Measurements from ENCODE around the gene SMIM35.
A peak's percentile ranks its signal among the peaks of the same experiment; 100 is the strongest.

Gene SMIM35

DNA sequence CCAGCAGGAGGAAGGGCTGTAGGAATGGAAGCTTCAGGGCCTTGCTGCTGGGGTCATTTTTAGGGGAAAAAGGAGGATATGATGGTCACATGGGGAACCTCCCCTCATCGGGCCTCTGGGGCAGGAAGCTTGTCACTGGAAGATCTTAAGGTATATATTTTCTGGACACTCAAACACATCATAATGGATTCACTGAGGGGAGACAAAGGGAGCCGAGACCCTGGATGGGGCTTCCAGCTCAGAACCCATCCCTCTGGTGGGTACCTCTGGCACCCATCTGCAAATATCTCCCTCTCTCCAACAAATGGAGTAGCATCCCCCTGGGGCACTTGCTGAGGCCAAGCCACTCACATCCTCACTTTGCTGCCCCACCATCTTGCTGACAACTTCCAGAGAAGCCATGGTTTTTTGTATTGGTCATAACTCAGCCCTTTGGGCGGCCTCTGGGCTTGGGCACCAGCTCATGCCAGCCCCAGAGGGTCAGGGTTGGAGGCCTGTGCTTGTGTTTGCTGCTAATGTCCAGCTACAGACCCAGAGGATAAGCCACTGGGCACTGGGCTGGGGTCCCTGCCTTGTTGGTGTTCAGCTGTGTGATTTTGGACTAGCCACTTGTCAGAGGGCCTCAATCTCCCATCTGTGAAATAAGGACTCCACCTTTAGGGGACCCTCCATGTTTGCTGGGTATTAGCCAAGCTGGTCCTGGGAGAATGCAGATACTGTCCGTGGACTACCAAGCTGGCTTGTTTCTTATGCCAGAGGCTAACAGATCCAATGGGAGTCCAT is 86.5 kb downstream of the SMIM35 start:
- DNase-seq, result no peak

DNA sequence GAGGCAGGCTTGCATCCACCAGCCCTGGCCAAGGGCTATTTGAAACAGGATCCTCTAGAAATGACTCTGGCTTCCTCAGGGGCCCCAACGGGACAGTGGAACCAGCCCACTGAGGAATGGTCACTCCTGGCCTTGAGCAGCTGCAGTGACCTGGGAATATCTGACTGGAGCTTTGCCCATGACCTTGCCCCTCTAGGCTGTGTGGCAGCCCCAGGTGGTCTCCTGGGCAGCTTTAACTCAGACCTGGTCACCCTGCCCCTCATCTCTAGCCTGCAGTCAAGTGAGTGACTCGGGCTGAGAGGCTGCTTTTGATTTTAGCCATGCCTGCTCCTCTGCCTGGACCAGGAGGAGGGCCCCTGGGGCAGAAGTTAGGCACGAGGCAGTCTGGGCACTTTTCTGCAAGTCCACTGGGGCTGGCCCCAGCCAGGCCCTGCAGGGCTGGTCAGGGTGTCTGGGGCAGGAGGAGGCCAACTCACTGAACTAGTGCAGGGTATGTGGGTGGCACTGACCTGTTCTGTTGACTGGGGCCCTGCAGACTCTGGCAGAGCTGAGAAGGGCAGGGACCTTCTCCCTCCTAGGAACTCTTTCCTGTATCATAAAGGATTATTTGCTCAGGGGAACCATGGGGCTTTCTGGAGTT is 87.3 kb downstream of the SMIM35 start:
- no peak for DNase-seq

GRCh38 chr11:117998664-117999353 is 88.0 kb downstream of the SMIM35 start:
- DNase-seq, result no peak

GRCh38 chr11:117997823-117998579 is 88.8 kb downstream of the SMIM35 start:
- no peak for DNase-seq

- DNase-seq, result no peak
These were observed 89.4 kb downstream of the SMIM35 start for GRCh38 chr11:117997406-117997805.

- DNase-seq, result no peak
These were observed 90.7 kb downstream of the SMIM35 start for GRCh38 chr11:117996058-117996457.

- DNase-seq, result no peak
These were observed 91.3 kb downstream of the SMIM35 start for GRCh38 chr11:117995472-117995871.

DNA sequence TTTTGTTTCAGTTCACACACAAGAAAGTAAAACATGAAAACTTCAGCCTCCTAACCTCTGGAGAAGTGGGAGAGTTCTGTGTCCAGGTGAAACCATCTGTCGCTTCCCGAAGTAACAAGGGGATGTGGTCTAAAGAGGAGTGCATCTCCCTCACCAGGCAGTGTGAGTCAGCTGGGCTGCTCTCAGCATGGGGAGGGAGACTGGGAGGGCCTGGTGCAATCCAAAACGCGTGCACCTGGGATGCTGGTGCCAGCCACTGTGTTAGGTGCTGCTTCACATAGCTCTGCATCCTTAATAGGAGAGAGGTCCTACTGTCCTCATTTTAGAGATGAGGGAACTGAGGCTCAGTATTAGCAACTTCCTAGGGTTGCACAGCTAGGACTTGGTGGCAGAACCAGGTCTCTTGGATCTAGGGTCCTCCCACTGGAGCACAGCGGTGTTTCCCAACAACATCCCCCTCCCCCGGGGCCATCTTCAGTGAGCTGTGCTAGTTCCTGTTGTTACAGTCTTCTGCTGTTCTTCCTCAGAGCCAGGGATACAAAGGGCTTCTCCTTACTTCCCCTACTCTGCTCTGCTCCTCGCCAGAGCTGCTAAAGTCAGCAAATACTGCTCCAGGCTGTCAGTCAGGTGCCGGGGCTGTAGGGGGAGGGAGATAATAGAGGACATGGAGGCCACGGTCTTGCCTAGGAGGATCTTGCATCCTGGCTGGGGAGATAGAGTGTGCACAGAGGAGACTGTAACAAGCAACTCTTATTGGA is 92.6 kb downstream of the SMIM35 start:
- DNase-seq, result no peak

- no peak for DNase-seq
These were observed 94.1 kb downstream of the SMIM35 start for GRCh38 chr11:117992620-117993019.

DNA sequence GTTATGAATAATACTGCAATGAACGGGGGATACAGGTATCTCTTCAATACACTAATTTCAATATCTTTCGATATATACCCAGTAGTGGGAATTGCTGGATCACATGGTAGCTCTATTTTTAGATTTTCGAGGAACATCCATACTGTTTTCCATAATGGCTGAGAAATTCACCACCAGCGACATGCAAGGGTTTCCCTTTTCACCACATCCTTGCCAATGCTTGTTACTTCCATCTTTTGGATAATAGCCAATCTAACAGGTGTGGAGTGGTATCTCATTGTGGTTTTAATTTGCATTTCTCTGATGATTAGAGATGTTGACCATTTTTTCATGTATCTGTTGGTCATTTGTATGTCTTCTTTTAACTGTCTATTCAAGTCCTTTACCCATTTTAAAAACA is 94.6 kb downstream of the SMIM35 start:
- DNase-seq, result no peak

- no peak for DNase-seq
These were observed 97.2 kb downstream of the SMIM35 start for GRCh38 chr11:117989351-117990102.

DNA sequence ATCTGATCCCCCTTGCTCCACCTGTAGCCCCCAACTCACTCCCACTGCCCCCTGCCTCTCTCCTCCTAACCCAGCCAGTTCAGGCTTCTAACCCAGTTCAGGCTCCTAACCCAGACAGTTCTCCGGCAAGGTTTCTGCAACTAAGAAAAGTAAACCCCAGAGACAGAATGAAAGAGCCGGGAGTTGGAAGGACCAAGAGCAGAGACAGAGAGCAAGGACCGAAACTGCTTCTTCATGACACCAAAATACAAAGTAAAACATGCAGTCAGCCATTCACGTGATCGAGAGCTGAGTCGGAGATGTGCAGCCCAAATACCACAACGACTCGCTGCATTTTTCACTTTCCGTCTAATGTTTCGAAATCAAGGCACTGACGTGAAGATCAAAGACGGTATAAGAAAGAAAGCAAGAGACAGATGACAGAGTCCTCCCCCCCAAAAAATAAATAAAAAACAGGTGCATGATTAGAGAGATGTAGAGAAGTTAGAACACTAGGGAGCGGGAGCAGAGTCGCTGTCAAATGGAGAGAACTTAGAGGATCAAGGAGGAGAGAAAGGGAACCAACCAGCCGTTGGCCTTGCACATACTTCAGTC is 99.7 kb downstream of the SMIM35 start:
- DNase-seq, result peak; percentile 80

DNA sequence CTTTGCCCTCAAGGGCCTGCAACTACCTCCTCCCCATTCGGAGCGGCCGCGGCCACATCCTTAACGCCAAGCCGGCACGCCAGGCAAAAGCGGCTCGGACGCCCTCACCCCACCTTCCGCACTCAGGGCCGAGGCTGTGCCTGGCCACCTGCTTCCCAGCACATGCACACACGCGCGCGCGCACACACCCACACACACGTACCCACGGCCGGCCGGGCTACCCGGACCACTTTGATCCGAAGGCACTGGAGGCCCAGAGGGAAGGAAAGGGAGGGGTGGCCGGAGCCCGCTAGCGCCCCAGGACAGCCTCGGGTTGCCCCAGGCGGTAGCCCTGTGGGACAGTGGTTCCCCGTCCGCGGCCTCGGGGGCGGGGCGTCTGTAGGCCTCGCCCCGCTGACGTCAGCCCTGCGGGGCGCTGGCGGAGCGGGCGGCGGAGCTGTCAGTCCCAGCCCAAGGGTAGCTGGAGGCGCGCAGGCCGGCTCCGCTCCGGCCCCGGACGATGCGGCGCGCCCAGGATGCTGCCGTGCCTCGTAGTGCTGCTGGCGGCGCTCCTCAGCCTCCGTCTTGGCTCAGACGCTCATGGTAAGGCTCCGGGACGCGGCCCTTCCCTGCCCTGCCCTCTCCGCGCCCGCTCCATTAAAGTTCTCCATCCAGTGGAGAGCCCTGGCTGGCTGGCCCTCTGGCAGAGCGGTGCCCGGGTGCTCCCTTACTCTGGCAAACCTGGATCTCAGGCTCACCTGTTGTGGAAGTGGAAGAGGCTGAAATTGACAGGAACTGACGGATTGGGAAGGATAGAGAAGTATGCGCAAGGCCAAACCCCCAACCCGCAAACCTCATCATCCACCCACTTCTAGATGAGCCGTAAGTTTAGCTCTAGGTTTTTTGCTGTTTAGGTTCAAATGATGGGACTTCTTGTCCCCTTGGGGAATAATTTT is 100.5 kb downstream of the SMIM35 start, which contains the start of gene IL10RA:
IL10RA (plus strand) TSS at position 442 of the 935 bp plus-strand sequence; CDS start at position 516, 74 bp downstream.
- DNase-seq, result peak; percentile 87

- DNase-seq, result no peak
These were observed 102.3 kb downstream of the SMIM35 start for GRCh38 chr11:117984476-117984875.

GRCh38 chr11:117983163-117983475 is 103.6 kb downstream of the SMIM35 start:
- DNase-seq, result no peak

DNA sequence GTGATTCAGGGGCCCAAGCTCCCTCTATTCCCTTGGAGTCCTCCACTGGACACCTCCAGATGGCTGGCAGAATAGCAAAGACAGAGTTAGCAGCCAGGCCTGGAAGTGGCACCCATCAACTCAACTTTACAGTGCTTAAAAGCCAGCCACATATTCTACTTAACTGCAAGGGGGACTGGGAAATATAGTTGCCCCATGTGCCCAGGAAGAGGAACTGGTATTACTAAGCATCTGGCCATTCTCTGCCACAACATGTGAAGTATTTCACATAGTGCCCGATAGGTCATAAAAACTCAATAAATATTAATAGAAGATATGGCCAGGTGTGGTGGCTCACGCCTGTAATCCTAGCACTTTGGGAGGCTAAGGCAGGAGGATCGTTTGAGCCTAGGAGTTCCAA is 106.0 kb downstream of the SMIM35 start:
- no peak for DNase-seq

- DNase-seq, result no peak
These were observed 106.5 kb downstream of the SMIM35 start for GRCh38 chr11:117980280-117980679.

DNA sequence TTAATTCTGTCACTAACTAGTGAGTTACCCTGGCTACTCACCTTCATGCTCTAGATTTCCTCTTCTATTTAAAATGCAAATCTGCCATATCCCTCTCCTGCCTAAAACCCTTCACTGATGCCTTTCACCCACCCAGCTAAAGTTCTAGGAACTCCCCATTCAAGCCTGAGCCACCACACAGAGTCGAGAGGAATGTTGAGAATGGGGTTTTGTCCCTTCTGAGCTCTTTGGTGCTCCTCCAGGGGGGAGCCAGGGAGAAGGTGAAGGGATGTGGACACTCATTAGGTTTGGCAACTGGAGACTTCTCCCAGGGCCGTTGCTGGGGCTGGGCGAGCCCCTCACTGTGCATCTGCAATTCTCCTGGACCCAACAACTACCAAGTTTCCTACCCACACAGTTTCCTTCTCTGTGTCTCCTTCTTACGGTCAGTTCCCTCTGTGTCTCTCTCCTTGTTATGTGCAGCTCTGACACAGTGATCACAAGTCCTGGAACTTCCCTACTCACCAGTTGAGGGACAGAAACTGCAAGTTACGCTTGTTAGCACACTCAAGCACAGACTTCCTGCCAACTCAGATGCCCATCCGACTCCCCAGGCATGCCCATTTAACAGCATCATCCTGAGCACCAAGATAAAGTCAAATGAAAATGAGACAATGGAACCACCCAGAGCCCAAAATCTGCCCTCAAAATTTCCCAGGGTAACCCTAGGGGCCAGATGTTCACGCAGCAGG is 107.1 kb downstream of the SMIM35 start:
- peak; percentile 43 for DNase-seq

DNA sequence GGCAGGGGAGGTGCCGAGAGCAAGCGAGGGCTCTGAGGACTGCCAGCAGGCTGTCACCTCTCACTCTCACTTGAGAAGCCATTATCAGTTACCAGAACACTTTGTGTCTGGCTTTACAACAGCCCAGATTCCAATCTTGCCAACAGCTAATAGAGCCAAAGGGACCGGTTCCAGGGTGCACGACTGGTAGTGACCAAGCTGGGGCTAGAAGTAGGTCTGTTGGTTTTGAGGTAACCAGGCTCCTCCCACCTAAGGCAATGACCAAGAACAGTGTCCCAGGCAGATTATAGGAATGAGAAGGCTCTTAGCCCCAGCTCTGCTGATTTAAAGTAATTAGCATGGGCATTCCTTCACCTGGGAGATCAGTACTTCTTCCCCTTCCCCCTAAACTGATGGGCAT is 107.8 kb downstream of the SMIM35 start:
- DNase-seq, result no peak

Measured in CD4-positive, alpha-beta T cell treated with Interleukin-21 for 1 hour (primary cell).